Measurements from ENCODE around the gene CHIC2. TPM values are rescaled to one million over a fixed set of nuclear protein-coding genes. Genes with fewer than 3 reads are reported as not detected.

Gene CHIC2
- total RNA-seq, 6 experiments from 2014 or later: 8.4 to 22.9 (median 15.3) TPM

GRCh38 chr4:53994382-53995102 is 69.9 kb downstream of the CHIC2 start:
- TF ChIP-seq POLR2A (IDR thresholded peaks at IDR 0.05): no peak
- no peak for TF ChIP-seq CTCF (IDR thresholded peaks at IDR 0.05)
- Histone ChIP-seq H3K36me3 (no peaks in the 10 kb centered on the region), H3K27me3 (no peaks in the 10 kb centered on the region), H3K9me3 (no peaks in the 10 kb centered on the region), H3K27ac (no peak overlapping the region), H3K4me1 (peaks cover 0 to 8% (median 0%) of the 10 kb centered on the region in 4 donors), H3K4me3 (no peak overlapping the region)
- DNase-seq (no peak), ATAC-seq (peak; percentile 40 to 62 (median 45))
- intact Hi-C loops (cut with DNase I): no loop called here
- WGBS (ENCODE audit: insufficient coverage, low coverage, low lambda C conversion rate, missing lambda C conversion rate): 36% methylated on average over 3 of the region's 5 CpGs

DNA sequence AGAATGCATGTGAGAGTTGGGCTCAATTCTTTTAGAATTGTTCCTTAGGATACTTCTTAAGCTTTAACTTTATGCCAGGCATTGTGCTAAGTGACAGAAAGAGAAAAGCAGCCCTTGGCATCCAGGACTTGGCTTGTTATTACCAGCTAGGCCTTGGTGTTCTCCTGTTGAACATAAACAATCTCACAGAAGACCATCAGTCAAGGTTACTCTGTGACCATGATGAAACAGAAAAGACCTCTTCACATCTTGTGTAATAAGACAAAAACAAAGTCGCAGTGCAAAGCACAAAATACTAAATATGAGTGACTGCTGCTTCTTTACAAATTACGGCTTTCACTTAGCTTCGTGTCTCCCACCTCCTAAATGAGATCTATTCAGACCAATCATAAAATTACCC is 71.6 kb downstream of the CHIC2 start:
- Histone ChIP-seq H3K36me3 (no peaks in the 10 kb centered on the region), H3K27ac (no peak overlapping the region), H3K27me3 (no peaks in the 10 kb centered on the region), H3K4me3 (no peak overlapping the region), H3K9me3 (no peaks in the 10 kb centered on the region), H3K4me1 (peaks cover 0 to 3% (median 0%) of the 10 kb centered on the region in 4 donors)
- 100% methylated on average over 3 of the region's 3 CpGs for WGBS (ENCODE audit: insufficient coverage, low coverage, low lambda C conversion rate, missing lambda C conversion rate)
- DNase-seq: no peak
- no peak for ATAC-seq
- TF ChIP-seq POLR2A (IDR thresholded peaks at IDR 0.05) (no peak), CTCF (IDR thresholded peaks at IDR 0.05) (no peak)
- intact Hi-C loops (cut with DNase I): no loop called here

DNA sequence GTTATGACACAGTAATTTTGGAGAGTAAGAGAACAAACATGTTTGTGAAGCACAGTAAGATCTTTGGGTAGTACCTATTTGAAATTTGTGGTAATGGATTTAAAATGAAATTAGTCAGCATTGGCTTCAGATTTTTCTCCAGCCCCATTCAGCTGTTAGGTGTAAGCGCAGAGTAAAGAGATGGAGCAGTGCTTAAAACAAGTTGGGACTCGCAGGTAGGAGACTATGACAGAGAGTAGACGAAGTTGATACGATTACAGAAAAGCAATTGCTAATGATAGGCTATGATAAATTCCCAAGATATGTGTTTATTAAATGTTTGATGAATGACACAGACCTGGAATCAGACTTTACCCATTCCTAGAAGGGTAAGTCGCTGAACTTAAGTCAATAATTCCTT is 72.6 kb downstream of the CHIC2 start:
- Histone ChIP-seq H3K27ac (no peak overlapping the region), H3K36me3 (no peaks in the 10 kb centered on the region), H3K4me3 (no peak overlapping the region), H3K9me3 (no peaks in the 10 kb centered on the region), H3K4me1 (no peaks in the 10 kb centered on the region), H3K27me3 (no peaks in the 10 kb centered on the region)
- TF ChIP-seq POLR2A (IDR thresholded peaks at IDR 0.05) (no peak), CTCF (IDR thresholded peaks at IDR 0.05) (no peak)
- intact Hi-C loops (cut with DNase I): no loop called here
- 96% methylated on average over 5 of the region's 5 CpGs for WGBS (ENCODE audit: insufficient coverage, low coverage, low lambda C conversion rate, missing lambda C conversion rate)
- DNase-seq (no peak), ATAC-seq (no peak)

DNA sequence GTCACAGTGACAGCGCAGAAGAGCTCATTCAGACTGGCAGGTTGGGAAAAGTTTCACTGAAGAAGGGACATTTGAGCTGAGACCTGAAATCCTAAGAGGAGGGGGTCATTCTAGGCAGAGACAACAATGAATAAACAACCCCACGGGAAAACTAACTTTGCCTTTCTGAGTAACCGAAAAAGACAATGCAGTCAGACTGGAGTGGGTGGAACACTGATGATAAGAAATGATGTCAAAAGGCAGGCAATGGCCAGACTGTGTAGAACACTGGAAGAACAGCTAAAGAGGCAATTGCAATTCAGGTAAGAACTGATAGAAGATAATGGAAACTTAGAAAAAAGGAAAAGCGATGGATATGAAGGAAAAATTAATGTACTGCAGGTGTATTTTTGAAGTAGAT is 73.8 kb downstream of the CHIC2 start:
- Histone ChIP-seq H3K27me3 (no peaks in the 10 kb centered on the region), H3K9me3 (no peaks in the 10 kb centered on the region), H3K4me3 (no peak overlapping the region), H3K36me3 (no peaks in the 10 kb centered on the region), H3K27ac (no peak overlapping the region), H3K4me1 (no peaks in the 10 kb centered on the region)
- 71% methylated on average over 4 of the region's 4 CpGs for WGBS (ENCODE audit: insufficient coverage, low coverage, low lambda C conversion rate, missing lambda C conversion rate)
- peak in 1 of 4 donors; percentile 8 for ATAC-seq
- no peak for DNase-seq
- TF ChIP-seq POLR2A (IDR thresholded peaks at IDR 0.05) (no peak), CTCF (IDR thresholded peaks at IDR 0.05) (no peak)
- intact Hi-C loops (cut with DNase I): no loop called here
